Middle frontal gyrus (tissue), 1 donor: Measurements from ENCODE around the gene FRK.
"Not testable (repeated sequence)": the region's sequence is repeated elsewhere in the genome, so short reads cannot be mapped to it uniquely, and the experiment has no call there.

ENCODE experiments used
- DNase-seq: peaks from one replicate; pipeline ENCODE4 v3.0.0-alpha.2; 2015; ENCODE audit warnings: low spot score; ENCODE audit errors: extremely low spot score

Gene FRK

DNA sequence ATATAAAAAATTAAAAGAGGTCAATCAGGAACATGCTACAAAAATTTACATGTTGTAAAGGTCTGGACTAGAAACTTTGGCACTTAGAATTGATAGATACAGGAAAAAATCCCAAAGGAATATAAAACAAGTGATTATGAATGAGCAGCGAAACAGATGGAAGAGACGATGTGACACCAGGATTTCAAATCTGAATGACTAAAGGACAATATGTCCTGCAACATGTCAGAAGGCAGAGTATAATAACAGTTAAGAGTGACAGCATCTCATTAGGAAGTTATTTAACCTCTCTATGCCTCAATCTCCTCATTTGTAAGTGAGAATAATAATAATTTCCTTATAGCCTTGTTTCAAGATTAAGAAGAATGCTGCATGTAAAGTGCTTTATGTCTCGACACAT is 50.3 kb downstream of the FRK start:
- DNase-seq, result no peak

DNA sequence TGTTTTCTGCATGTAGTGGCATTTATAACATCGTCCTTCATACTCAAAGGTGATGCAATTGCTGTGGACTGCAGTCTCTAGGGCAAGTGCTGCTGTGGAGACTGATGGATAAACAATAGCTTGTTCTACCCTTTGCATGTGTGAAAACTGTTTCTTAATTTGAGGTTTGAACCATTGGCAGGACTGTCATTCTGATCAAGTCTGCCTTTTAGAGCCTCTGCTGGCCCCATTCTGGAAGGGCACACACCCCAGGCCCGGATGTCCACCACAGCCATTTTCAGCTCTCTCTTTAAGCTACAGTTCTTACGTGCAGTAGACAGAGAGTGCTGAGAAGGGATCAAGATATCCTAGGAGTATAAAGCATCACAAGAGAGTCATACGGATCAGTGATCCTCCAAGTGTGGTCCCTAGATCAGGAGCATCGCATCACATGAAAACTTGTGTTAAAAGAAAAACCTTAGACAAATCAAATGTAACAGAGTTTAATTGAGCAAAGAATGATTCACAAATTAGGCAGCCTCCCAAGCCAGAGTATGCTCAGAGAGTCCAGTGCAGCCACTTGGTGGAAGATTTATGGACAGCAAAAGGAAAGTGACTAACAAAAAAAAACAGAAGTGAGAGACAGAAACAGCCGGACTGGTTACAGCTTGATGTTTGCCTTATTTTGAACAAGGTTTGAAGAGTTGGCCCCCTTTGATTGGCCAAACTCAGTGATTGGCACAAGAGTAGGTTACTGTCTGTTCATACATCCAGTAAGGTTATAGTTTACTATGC is 52.0 kb downstream of the FRK start:
- no peak for DNase-seq

DNA sequence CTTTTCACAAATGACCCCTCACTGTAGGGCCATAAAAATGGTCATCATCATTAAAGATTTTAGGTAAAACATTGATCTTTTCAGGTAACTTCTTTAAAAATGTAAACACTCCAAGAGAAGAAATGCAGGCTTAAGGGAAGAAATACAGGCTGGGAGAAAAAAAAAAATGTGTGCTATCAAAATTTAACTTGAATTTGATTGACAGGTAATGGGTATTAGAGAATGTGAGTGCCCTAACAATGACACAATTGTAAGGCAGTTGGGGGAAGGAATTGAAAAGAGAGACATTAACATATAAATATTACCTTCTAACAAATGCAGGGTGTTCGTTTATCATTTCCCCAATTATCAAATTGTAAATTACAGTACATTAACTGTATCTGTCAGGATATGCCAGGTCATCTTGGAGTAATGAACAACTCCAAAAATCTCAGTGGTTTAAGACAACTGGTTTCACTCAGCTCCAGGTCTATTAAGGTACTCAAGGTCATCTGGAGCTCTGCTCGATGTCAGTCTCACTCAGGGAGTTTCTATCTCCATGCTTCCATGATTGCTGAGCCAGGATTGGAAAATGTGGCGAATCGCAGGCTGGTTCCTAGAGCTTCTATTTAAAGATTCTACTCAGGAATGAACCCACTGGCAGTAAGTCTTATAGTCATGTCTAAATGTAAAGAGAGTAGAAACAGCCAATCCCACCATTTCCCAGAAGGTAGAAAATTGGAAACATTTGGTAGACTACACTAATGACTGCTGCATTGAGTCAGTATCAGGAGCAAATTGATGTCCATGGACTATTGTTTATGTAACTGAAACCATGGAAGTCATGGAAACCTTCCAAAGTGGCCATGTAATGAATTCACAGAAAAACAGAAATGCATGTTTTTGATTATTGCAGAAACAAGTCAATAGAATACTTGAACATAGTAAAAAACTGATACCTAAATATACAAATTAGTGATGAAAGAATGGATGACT is 55.6 kb downstream of the FRK start:
- no peak for DNase-seq

DNA sequence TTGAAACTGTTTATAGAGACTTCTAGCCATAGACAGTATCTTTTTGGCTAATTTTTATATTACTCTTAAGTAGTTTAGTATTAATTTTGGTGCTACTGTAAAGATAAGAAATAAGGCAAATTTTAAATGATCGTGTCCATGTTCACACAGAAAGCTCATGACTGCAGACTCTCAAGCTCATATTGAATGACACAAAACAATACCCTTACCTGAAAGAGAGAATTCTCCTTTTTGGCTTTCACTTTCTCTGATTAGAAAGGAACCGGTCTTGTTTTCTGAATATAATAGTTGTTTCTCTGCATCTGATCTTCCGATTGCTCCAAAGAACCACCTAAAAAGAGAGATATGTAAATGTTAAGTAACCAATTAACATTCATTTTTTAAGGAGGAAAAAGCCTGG is 57.0 kb downstream of the FRK start:
- DNase-seq, result no peak

DNA sequence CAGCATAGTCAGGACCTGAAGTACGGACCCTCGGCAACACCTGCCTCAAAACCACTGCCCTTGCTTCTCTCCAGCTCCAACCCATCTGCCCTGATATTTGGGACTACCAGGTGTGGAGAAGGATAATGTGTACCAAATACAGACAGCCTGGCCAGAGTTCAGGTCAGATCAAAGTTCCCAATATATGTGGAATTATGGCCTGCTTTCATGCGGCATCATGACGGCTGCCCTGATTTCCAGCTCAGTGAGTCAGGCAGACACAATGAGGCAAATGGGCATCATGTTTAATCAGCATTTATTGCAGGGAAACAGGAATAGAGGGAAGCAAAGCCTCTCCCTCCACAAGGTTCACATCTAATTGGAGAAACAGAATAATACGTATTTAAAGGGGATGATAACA is 57.9 kb downstream of the FRK start:
- no peak for DNase-seq

DNA sequence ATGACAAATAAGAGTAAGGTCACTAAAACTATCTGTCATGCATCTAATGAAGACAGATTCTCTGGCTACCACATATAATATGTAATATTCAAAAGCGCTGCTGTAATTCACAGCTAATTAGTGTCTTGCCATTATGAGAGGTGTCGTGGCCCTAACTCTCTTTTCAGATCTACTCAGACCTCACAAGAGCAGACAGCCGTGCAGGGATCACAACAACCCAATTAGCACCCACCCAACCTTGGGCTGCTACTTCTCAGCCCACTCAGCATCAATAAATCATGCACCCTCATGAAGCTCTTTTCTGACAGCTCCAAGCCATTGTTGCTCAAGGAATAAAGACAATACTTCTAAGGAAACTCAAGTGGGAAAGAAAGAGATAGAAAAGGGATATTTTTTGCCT is 61.5 kb downstream of the FRK start:
- no peak for DNase-seq

DNA sequence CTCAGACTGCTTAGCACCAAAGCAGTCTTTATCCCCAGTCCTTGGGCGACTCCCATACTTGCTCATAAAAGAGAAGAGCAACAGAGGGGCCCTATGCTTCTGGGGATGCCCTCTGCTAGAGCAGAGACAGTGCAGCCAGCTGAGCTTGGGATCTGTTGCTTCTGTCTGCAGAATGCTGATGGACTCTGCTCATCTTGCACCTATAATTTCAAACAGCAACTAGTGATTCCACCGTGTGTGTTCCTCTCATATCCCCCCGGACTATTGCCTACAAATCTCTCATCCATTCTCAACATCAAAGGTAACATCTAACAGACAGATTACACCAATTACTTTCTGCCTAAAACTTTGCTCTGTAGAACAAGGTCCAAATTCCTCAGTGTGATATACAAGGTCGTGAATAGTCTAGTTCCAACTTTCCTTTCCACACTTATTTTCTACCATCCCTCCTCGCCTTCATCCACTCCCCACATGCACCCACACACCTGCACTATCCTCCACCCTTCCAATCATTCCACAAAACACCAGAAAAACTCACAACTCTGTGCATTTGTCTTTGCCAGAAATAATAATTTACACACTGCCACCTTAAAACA is 62.6 kb downstream of the FRK start:
- no peak for DNase-seq

DNA sequence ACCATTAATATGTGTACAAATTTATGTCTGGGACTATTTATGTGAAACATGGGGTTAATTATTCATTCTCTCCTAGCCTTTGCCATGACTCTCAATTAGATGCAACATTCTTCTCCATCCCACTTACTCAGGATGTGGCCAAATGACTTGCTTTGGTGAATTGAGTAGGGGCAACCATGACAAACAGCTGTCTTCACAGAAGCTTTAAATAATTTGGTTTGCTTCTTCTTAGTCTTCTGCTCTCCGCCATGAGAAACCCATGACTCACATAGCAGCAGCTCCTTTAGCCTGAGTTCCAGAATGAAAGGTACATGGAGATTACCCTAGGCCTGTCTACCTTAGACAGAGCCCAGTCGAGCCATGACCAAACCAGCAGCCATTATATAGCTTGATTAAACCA is 74.7 kb downstream of the FRK start:
- no peak for DNase-seq

DNA sequence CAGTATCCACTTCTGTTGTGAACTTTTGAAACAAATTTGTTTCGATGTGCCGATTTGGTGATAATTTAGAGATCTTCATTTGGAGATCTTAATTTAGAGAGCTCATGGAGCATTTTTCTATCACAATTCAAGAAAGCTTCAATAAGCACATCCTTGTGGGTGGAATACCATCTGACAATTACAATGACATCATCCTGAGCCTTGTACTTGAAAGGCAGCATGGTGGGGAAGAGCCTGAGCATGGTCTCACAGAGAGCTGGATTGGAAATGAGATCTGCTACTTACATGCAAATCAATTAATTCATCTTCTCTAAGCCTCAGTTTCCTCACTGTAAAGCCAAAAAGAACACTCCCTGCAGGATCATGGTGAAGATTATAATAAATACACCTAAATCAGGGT is 75.9 kb downstream of the FRK start:
- DNase-seq, result no peak

DNA sequence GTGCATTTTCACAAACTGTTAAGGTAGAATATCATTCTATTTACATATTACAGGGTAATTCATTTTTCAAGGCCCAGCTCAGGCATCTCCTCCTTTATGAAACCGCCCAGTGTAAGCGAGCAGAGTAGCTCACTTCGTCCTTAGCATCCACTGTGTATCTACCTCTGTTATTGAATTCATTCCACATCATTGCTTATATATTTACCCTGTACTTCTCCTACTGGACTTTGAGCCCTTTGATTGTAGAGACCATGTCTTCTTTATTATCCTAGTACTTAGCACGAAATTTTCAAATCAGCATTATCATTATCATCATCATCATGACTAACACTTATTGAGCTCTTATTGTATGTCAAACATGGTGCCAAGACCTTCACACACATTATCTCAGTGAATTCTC is 76.7 kb downstream of the FRK start:
- no peak for DNase-seq

DNA sequence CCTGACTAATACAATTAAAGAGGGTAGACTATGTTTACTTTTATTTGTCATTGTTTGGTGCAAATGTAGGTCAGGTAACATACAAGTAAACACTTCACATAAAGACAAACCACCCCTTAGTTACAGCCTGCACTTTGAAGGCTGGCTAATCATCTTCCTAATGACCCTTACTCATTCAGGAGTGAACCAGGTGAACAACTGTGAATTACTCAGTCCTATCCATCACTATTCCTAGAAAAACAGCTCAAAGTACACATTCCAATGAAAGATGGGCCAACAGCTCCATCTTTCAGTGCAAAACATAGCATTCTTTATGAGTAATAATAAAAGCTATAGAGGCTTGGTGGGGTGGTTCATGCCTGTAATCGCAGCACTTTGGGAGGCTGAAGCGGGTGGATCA is 78.2 kb downstream of the FRK start:
- no peak for DNase-seq

DNA sequence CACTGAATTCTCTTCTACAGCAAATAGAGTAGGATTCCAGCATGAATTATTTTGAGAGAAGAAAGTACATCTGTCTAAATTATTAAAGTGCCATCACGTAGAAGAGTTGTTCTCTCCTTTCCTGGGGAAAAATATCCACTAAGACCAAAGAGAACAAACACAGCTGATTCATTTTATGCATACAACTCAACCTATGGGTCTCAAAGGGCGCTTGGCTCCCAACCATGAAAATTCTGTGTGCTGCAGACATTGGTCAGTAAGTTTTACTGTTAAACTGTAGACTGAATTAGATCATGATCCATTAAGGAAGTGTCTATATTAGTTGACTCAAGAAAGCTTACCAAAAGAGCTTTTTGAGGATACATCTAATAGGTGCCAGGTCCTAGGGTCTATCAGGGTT is 83.5 kb downstream of the FRK start:
- no peak for DNase-seq

DNA sequence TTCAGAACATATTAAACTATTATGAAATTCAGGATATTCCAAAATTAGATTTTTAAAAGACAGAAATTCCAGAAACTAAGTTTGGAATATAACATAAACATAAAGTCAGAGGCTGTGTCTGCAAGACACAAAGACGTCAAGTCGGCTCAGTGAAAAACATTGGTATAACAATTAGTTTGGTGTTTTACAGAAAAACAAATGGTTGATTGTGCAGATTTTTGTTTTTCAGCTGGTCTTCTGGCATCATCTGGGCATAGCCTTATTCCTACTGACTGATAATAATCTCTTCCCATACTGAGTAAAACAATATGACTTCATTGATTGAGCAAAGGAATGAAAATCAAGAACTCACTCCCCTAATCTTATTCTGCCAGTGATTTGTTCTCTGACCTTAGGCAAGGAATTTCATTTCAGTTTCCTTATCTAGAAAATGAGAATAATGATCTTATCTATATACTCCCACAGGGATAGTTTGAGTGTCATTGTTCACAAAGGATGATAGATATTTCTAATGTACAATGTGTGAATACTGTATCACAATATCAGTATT is 84.3 kb downstream of the FRK start:
- DNase-seq, result peak; percentile 76

DNA sequence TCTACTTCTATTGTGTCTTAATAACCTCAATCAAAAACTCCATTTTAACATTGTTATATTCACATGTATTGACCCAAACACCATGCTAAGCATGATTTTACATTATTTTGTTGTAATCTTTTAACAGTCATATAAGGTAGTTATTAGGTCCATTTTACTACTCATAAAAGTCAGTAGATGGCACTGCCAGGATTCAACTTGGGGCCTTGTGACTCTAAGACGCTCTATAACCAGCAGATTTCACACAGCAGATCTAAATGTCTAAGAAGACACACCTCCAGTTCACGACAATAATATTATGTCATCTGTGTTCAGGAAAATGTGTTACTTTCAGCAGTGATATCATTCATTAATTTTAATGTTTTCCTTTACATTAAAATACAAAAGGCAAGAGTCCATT is 88.0 kb downstream of the FRK start:
- DNase-seq, result no peak

DNA sequence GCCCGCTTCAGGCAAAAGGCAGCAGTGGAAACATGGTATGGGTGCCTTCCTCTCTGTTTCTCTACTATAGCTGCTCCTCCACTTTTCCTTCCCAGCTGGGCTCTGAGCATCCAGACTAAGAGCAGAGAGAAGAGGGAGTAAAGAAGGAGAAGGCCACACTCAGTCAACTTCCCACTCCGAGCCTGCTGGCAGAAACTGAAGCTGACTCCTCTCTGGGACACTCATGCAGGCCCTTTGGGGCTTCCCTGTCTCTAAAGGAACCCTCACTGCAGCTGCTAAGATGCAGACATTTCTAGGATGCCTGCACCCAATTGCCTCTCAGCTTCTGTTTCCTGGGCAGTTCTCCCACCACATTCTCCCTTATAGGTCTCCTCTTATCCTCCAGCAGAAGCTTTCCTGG is 88.9 kb downstream of the FRK start:
- no peak for DNase-seq

DNA sequence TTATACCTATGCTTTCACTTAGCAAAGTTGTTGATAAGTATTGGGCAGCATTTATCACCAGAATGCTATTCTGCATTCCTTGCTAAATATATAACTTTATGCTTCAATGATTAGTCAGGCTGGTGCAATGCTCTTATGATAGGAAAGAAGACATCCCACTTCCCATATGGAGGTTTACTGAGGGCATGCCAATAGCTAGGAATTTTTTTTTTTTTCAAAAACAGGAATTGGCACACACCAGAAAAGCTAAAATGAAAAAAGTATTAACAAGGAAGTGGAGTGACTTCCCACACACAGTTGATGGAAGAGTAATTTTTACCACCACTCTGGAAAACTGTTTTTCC is 90.8 kb downstream of the FRK start:
- no peak for DNase-seq

DNA sequence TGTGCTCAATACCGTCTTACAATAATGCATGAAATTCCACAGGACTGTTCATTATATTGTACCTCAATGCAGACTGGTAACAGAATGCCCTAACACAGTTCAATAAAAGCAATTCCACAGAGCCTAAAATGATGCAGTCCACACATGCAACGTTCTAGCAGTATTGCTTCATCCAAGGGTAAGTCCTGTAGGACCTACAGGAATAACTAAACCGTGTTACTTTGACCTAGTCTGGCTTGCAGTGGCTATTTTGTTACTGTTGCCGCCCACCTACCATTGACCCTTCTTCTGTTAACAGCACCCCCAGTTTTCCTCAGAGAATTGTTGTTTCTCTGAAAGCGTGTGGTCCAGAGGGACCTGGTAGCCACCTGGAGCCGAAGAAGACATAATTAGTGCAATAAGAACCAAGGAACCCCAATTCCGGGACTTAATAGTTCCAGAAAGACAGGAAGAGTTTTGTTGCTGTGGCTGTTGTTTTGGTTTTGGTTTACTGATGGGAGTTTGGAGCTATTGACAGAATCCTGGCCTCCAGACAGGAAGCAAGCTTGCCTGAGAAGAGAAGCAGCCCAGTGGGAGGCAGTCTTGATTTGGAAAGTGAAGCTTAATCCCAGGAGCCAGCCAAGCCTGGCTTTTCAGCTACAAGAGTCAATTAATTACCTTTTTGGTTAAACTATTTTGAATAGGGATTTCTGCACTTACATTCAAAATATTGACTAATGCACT is 91.3 kb downstream of the FRK start:
- peak; percentile 37 for DNase-seq

DNA sequence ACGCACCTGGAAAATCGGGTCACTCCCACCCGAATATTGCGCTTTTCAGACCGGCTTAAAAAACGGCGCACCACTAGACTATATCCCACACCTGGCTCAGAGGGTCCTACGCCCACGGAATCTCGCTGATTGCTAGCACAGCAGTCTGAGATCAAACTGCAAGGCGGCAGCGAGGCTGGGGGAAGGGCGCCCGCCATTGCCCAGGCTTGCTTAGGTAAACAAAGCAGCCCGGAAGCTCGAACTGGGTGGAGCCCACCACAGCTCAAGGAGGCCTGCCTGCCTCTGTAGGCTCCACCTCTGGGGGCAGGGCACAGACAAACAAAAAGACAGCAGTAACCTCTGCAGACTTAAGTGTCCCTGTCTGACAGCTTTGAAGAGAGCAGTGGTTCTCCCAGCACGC is 100.4 kb downstream of the FRK start:
- not testable (repeated sequence) for DNase-seq

DNA sequence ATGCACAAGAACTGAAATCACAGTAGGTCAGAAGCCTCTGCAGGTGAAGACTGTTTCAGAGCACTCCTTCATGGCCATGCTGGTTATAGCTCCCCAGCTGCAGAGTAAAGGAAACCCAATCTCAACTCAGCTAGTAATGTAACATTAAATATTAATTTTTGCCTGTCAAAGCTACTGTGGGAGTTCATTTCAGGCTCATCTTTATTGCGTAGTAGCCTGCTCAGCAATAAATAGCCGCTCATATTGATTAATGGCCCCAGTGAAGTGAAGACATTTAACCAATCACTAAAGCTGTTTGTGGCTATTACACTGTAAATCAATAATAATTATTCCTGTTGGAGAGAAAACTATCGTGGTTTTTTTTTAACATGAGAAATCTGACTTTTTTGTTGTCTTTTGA is 101.7 kb downstream of the FRK start:
- no peak for DNase-seq

DNA sequence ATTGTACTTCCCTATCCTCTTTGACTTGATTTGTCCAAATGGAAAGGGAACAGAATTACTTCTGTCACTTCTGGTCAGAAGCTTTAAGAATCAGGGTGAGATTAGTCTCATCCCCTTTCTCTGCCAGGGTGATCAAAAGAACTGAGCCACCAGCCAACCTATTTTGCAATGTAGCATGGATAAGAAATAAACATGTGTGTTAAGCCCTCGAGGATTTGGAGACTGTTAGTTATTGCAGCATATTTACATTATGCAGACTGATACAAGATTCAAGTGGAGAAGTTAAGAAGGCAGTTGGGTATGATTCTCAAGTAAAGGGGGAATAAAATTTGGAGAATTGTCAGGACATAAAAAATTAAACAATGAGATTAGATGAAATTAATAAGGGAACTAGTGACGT is 106.0 kb downstream of the FRK start:
- DNase-seq, result no peak

DNA sequence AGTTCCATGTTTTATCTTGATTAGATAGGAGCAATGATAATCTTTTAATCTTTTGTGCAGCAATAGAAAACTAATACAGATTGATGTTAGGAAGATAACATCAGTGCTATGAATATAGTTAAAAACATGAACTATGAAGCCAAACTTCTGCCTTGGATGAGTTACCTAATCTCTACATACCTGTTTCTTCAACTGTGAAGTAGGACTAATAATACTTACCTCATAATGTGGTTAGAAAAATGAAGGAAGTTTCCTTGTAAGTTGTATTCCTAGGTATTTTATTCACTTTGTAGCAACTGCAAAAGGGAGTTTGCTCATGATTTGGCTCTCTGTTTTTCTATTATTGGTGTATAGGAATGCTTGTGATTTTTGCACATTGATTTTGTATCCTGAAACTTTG is 111.9 kb downstream of the FRK start:
- no peak for DNase-seq
